ENCODE data around the gene SDK2.

- TF ChIP-seq GATA2 (IDR thresholded peaks at IDR 0.05; ENCODE audit: low read depth, low read length), result no peak
- no peak for TF ChIP-seq GATA3 (IDR thresholded peaks at IDR 0.05; ENCODE audit: low read depth, low read length)
These were observed 1.6 kb downstream of the SDK2 start for GRCh38 chr17:73642659-73643000.

Data from SH-SY5Y (cell line).